Left ventricle myocardium superior (tissue), 1 donor: ENCODE results near the gene PARN. TPM values are rescaled to one million over a fixed set of nuclear protein-coding genes. Genes with fewer than 3 reads are reported as not detected.
A peak's percentile ranks its signal among the peaks of the same experiment; 100 is the strongest.

Source experiments
- ATAC-seq: fragments of 200-7000 bp; cut with Tn5 transposase; one replicate; pipeline ENCODE4 v1.9.1; 2020; ENCODE audit warnings: mild to moderate bottlenecking, moderate library complexity
- DNase-seq: peaks from one replicate; pipeline ENCODE4 v3.0.0-alpha.2; 2020
- intact Hi-C: fragments of 100-400 bp; cut with micrococcal nuclease; formaldehyde crosslinking; loops from one replicate; pipeline ENCODE4 v1.11.0; 2022
- total RNA-seq: library from RNA; stranded (reverse); fragmentation: NEBNext Ultra II Directional; extraction: Animal tissue kit (Norgen Biotek cat#: 25700); gene quantifications from one replicate; pipeline ENCODE4 v1.2.1, GENCODE V29; 2021
- donor health status: DM: no; HTN: yes; CAD: no; lungs with severe emphysema.

PARN gene
- total RNA-seq, 1 donor from 2014 or later: 17.6 TPM

DNA sequence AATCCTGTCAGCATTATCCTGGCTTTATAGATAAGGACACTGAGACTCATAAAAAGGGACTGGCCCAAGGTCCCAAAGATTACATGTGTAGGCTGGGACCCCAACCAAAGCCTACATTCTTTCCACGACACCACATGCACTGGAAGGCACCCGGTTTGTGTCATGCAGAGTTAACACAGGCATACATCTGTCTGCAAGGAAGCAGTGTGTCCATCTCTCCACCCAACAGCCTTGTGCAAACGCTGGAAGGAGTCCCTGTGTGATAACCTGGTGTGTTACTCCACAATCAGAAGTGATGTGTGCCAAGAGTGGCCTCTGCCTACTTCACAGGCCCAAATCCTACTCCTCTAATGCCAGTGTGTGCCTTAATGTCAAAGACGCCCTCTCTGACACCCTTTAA, 139.8 kb downstream of the PARN start:
- DNase-seq: no peak
- intact Hi-C loops: no loop called here
- ATAC-seq: peak; percentile 15

GRCh38 chr16:14489460-14489859, 140.6 kb downstream of the PARN start:
- DNase-seq (no peak), ATAC-seq (peak; percentile 35)
- intact Hi-C loops: no loop called here

- DNase-seq: no peak
- intact Hi-C loops: no loop called here
- peak; percentile 29 for ATAC-seq
Observed at GRCh38 chr16:14487579-14487978, 142.5 kb downstream of the PARN start.

GRCh38 chr16:14486520-14487303, 143.3 kb downstream of the PARN start:
- peak; percentile 89 for ATAC-seq
- intact Hi-C loops: no loop called here
- peak; percentile 82 for DNase-seq

DNA sequence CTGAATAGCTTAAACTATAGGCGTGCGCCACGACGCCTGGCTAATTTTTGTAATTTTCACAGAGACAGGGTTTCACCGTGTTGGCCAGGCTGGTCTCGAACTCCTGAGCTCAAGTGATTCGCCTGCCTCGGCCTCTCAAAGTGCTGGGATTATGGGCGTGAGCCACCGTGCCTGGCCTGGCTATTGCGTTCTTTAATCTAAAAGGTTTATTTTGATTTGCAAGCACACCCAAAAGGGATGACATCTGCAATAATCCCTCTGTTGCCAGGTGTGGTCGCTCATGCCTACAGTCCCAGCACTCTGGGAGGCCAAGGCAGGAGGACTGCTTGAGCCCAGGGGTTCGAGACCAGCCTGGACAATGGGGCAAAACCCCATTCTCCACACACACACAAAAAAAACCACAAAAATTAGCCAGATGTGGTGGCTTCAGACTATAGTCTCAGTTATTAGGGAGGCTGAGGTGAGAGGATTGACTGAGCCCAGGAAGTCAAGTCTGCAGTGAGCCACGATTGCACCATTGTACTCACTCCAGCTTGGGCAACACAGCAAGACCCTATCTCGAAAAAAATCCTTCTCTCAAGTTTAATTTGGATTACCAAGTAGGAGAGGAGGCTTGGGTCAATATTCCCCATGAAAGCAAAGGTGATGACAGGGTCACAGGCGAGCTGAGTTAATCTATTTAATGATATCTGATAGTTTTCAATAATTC, 144.1 kb downstream of the PARN start:
- ATAC-seq (no peak), DNase-seq (no peak)
- intact Hi-C loops: no loop called here

- DNase-seq (no peak), ATAC-seq (no peak)
- intact Hi-C loops: no loop called here
Observed at GRCh38 chr16:14485121-14485551, 144.9 kb downstream of the PARN start.

GRCh38 chr16:14483819-14484385, 146.2 kb downstream of the PARN start:
- no peak for DNase-seq
- no peak for ATAC-seq
- intact Hi-C loops: no loop called here

GRCh38 chr16:14476183-14476582, 153.9 kb downstream of the PARN start:
- DNase-seq: no peak
- intact Hi-C loops: no loop called here
- ATAC-seq: no peak

DNA sequence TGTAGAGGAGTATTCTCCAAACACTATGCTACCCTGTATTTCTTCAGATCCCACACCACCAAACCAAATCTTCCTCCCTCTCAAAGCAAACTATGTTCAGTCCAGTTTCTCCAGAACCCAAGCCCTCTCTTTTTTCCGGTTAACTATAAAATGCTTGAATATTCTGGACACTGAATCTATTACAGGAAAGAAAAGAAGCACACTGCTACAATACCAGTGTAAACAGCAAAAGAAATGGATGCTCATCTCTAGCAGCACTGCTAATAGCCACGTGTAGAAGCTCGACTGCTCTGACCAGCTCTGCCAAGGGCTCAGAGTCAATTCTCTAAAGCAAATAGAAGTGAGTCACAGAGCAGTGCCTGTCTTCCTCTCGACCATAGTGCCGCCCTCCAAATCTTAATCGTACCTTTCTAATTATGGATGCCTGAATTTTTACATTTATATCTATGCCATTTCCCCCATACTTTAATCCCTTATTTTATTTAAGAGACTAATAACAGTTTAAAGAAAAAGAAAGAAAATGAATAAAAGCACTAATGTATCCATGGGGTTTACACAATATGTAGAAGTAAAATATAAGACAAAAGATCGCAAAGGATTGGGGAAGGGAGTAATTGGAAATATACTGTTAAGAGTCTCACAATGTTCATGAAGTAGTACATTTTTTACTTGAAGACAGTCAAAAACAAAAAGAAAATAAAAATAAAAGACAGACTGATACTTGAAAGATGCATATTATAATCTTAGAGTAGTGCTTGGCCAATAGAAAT, 154.5 kb downstream of the PARN start:
- intact Hi-C loops: no loop called here
- ATAC-seq (no peak), DNase-seq (no peak)

DNA sequence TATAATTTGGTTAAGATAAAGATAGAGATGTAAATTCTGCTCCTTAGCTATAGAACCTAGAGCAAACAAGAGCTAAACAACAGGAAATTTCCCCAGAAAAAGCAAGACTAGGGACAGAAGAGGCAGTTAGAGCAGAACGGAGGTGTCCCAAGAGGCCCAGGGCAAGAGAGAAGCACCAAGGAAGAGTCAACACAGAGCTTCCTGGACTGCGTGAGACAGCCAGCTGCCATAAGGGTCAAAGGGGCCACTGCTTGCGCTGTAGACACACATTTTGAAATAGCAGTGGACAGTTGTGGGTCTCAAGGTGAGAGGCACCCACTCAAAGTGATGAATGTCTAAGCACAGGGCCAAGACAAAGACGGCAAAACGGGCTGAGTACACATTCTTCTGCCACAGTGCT, 156.6 kb downstream of the PARN start:
- no peak for DNase-seq
- intact Hi-C loops: no loop called here
- ATAC-seq: no peak

DNA sequence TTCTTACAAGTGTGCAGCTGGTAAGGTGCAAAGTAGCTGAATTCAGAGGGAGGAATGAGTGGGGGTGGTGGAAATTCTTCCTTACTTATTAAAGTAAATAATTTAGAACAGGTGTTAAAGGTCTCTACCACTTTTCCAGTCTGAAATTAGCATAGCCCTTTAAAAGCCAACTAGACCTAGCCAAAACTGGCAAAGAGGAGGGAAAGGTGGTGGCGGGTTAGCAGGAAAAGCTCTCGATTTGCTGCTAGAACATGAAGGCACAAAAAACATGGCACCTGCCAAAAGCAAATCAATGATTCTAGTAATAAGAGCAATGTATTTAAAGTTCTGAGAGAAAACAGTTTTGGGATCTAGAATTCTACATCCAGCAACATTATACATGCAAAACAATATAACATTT, 157.7 kb downstream of the PARN start:
- intact Hi-C loops: no loop called here
- DNase-seq (no peak), ATAC-seq (no peak)

- no peak for ATAC-seq
- intact Hi-C loops: no loop called here
Observed at GRCh38 chr16:14470788-14471187, 159.3 kb downstream of the PARN start.

DNA sequence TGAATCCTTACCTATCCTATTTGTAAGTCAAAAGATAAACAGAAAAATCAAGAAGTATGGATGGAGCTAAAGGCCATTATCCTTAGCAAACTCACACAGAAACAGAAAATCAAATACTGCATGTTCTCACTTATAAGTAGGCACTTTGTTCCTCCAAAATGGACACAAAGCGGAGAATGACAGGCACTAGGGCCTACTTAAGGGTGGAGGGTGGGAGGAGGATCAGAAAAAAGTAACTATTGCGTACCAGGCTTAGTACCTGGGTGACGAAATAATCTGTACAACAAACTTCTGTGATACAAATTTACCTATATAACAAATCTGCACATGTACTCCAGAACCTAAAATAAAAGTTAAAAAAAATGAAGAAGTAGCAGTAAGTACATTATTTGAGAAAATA, 164.3 kb downstream of the PARN start:
- ATAC-seq: no peak
- DNase-seq: no peak
- intact Hi-C loops: no loop called here

More at GRCh38 chr16:14470788-14471187, 159.3 kb downstream of the PARN start:
- no peak for DNase-seq

DNA sequence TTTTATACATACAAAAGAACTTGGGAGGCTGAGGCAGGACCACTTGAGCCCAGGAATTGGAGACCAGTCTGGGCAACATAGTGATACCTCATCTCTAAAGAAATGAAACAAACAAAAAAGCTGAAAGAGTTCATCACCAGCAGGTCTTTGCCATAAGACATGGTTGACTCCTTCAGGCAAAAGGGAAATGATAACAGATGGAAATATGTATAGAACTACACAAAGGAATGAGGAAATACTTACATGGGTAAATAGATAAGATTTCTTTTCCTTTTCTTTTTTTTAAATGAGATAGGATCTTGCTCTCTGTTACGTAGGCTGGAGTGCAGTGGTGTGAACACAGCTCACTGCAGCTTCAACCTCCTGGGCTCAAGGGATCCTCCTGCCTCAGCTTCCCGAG, 165.3 kb downstream of the PARN start:
- DNase-seq: no peak
- intact Hi-C loops: no loop called here
- ATAC-seq: no peak

DNA sequence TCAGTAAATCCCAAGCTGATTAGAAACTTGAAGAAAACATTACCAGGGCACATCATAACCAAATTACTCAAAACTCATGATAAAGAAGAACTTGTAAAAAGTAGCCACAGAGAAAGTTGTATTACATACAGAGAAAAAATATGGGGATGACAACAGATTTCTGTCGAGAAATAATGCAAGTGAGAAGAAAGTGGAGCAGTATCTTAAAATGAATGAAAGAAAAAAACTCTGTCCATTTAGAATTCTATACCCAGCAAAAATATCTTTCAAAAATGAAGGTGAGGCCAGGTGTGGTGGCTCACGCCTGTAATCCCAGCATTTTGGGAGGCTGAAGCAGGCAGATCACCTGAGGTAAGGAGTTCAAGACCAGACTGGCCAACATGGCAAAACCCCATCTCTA, 165.9 kb downstream of the PARN start:
- intact Hi-C loops: no loop called here
- ATAC-seq (no peak), DNase-seq (no peak)

DNA sequence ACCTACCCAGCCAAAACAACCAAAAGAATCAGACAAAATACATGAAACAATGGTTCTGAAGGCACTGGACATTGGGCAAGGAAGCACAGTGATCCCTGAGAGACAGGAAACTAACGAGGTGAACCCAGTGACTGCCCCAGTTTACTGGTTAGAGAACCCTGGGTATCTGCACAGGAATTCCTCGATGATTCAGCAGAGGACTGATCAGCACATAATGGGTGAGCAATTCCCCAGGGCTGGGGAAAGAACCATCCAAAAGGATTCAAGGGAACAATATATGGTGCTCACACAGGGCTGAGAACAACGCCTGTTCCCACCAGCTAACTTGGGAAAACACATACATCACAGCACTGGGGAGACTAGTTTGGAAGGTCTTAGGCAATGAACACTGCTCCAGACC, 167.2 kb downstream of the PARN start:
- ATAC-seq: no peak
- intact Hi-C loops: no loop called here
- DNase-seq: no peak

DNA sequence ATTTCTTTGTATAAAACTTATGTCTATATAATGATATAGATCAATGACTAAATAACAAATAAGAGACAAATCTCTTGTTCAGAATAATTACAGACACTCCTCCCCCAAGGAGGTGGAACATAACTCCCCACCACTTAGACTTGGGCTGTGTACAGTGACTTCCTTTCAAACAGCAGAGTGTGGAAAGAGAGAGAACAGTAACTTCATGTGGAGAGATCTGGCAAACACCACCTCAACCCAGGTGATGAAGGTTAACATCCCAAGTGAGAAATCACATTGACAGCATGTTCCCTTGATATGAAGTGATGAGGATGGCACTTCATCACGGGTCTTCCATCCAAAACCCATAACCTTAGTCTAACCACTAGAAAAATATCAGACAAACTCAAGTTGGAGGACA, 169.3 kb downstream of the PARN start:
- ATAC-seq: peak; percentile 91
- intact Hi-C loops: no loop called here
- no peak for DNase-seq

- intact Hi-C loops: no loop called here
- DNase-seq: no peak
Observed at GRCh38 chr16:14458576-14458975, 171.5 kb downstream of the PARN start.

DNA sequence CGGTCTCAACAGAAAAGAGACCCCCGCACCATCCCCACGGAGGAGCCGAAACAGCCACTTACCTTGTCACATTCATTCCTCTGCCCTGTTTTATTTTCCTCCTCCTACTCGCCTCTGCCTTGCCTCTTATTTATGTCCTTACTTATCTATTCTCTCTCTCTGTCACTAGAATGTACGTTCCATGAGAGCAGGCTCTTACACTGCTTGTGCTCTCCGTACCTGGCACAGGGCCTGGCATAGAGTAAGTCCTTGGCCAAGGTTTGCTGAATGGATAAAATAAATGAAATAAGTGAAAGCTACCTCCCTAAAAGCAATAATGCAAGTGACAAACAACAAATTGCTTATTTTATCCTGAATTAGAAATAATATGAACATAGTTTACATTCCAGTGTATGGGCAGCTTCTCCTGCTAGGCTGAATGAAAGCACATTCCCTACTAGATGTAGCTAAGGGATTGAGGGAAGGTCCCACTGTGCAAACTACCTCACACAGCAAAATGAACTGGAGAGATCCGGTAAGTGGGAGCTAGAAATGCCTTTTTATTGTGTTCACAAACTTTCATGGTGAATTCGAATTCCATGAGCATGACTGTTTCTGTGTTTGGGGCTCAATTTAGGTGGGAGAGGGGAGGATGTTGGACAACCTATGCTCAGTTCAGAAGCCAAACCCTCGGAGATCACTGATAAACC, 173.1 kb downstream of the PARN start:
- intact Hi-C loops: no loop called here
- peak; percentile 37 for ATAC-seq
- DNase-seq: no peak

More at GRCh38 chr16:14458576-14458975, 171.5 kb downstream of the PARN start:
- no peak for ATAC-seq
